H1 (cell line): ENCODE data around the gene ADCK2. TPM values are rescaled to one million over a fixed set of nuclear protein-coding genes. Genes with fewer than 3 reads are reported as not detected.

Experiments used
- CTCF ChIA-PET: fragments of 300-600 bp; sonication (Branson Sonifier 250); formaldehyde crosslinking; loops from one replicate; lab custom pipeline; 2021; ENCODE audit not compliant: partially characterized antibody; lab: Charles Lee
- POLR2A ChIA-PET: fragments of 300-600 bp; sonication (Branson Sonifier 250); formaldehyde crosslinking; loops from one replicate; lab custom pipeline; 2021; ENCODE audit warnings: inconsistent platforms; ENCODE audit not compliant: partially characterized antibody; lab: Charles Lee
- DNase-seq, 2 experiments: peaks; one replicate each; pipeline versions ENCODE4 v3.0.0 to v3.0.0-alpha.2; 2010 to 2022; ENCODE audit warnings: low spot score in 2 of 2, low read depth in 1 of 2, mixed read lengths in 1 of 2
- FAIRE-seq: peaks from 2 replicates; lab custom pipeline; 2011; peaks lifted over from hg19 to GRCh38; lab: Jason Lieb, UNC
- H2AFZ ChIP-seq: 2 replicates; pipeline ENCODE4 v1.8.1; 2012; ENCODE audit warnings: low read length, inconsistent platforms
- H2AK5ac ChIP-seq: 2 replicates; pipeline ENCODE4 v1.6.1; 2013; ENCODE audit warnings: low read depth, low read length
- H2BK120ac ChIP-seq: replicated peaks from 2 replicates; pipeline ENCODE3; 2013; ENCODE audit warnings: low read depth, low read length, inconsistent platforms
- H2BK12ac ChIP-seq: 2 replicates; pipeline ENCODE4 v1.6.1; 2013; ENCODE audit warnings: low read depth, low read length
- H2BK15ac ChIP-seq: 2 replicates; pipeline ENCODE4 v1.6.1; 2013; ENCODE audit warnings: low read length
- H2BK20ac ChIP-seq: 2 replicates; pipeline ENCODE4 v1.6.1; 2013; ENCODE audit warnings: low read length
- H2BK5ac ChIP-seq: 2 replicates; pipeline ENCODE4 v1.6.1; 2013; ENCODE audit warnings: low read depth, low read length
- H3K14ac ChIP-seq: 2 replicates; pipeline ENCODE4 v1.6.1; 2013; ENCODE audit warnings: inconsistent platforms; ENCODE audit not compliant: insufficient read length
- H3K18ac ChIP-seq: 2 replicates; pipeline ENCODE4 v1.6.1; 2013; ENCODE audit warnings: low read length; ENCODE audit errors: extremely low read depth
- H3K23ac ChIP-seq: 2 replicates; pipeline ENCODE4 v1.6.1; 2013; ENCODE audit warnings: inconsistent platforms; ENCODE audit not compliant: insufficient read length
- H3K23me2 ChIP-seq: 2 replicates; pipeline ENCODE4 v1.6.1; 2013; ENCODE audit warnings: low read depth, low read length
- H3K27ac ChIP-seq: 2 replicates; pipeline ENCODE4 v1.6.1; 2011; ENCODE audit warnings: low read depth, low read length, inconsistent platforms
- H3K27me3 ChIP-seq, 4 experiments: replicated peaks in 1 of 4; 1 replicate in 1 of 4; 2 replicates in 3 of 4; pipeline versions ENCODE4 v1.6.1 to v1.8.1; 2011 to 2013; ENCODE audit warnings: low read length in 3 of 4, mild to moderate bottlenecking in 3 of 4, inconsistent platforms in 2 of 4, mixed read lengths in 2 of 4, moderate library complexity in 1 of 4; ENCODE audit not compliant: control insufficient read depth in 3 of 4, insufficient read depth in 3 of 4; ENCODE audit errors: extremely low read depth in 1 of 4
- H3K36me3 ChIP-seq, 4 experiments: 2 replicates each; pipeline versions ENCODE4 v1.6.1 to v1.8.1; 2011 to 2013; ENCODE audit warnings: mild to moderate bottlenecking in 4 of 4, low read length in 3 of 4, moderate library complexity in 2 of 4, control low read depth in 1 of 4, inconsistent platforms in 1 of 4; ENCODE audit not compliant: insufficient read depth in 4 of 4, control insufficient read depth in 2 of 4
- H3K4ac ChIP-seq: replicated peaks from 2 replicates; pipeline ENCODE3; 2013; ENCODE audit warnings: low read length, low read depth, mixed read lengths, inconsistent platforms; ENCODE audit not compliant: insufficient read length
- H3K4me1 ChIP-seq, 4 experiments: replicated peaks in 1 of 4; 1 replicate in 1 of 4; 2 replicates in 3 of 4; pipeline versions ENCODE4 v1.6.1 to v1.8.1; 2011 to 2013; ENCODE audit warnings: low read length in 3 of 4, inconsistent platforms in 2 of 4, mixed read lengths in 1 of 4; ENCODE audit not compliant: insufficient read depth in 4 of 4, control insufficient read depth in 3 of 4
- H3K4me2 ChIP-seq, 2 experiments: 2 replicates each; pipeline versions ENCODE4 v1.6.1 to v1.8.1; 2011 to 2013; ENCODE audit warnings: low read depth in 2 of 2, low read length in 2 of 2, control low read depth in 1 of 2, inconsistent platforms in 1 of 2, mild to moderate bottlenecking in 1 of 2; ENCODE audit not compliant: insufficient read depth in 1 of 2
- H3K4me3 ChIP-seq, 4 experiments: fragments of 200-600, 300-600 bp in 1 of 4; sonication (generic), shearing (Covaris generic), sonication (Bioruptor Twin) in 1 of 4; 2 replicates each; pipeline versions ENCODE4 v1.5.1 to v1.8.1; 2011 to 2016; ENCODE audit warnings: low read length in 4 of 4, low read depth in 3 of 4, control low read depth in 2 of 4, inconsistent platforms in 2 of 4, mild to moderate bottlenecking in 2 of 4, mixed read lengths in 1 of 4, moderate library complexity in 1 of 4; ENCODE audit not compliant: insufficient read depth in 2 of 4; ENCODE audit errors: extremely low read depth in 1 of 4
- H3K56ac ChIP-seq: replicated peaks from 2 replicates; pipeline ENCODE3; 2013; ENCODE audit warnings: low read depth, mild to moderate bottlenecking, mixed read lengths, low read length, inconsistent platforms; ENCODE audit not compliant: insufficient read length
- H3K79me1 ChIP-seq: 2 replicates; pipeline ENCODE4 v1.6.1; 2013; ENCODE audit warnings: low read depth, low read length, control low read depth
- H3K79me2 ChIP-seq, 2 experiments: 2 replicates each; pipeline versions ENCODE4 v1.6.1 to v1.8.1; 2012 to 2013; ENCODE audit warnings: low read length in 2 of 2, mild to moderate bottlenecking in 2 of 2, inconsistent platforms in 1 of 2; ENCODE audit not compliant: insufficient read depth in 2 of 2, control insufficient read depth in 1 of 2
- H3K9ac ChIP-seq, 4 experiments: replicated peaks in 1 of 4; 1 replicate in 1 of 4; 2 replicates in 3 of 4; pipeline versions ENCODE4 v1.6.1 to v1.8.1; 2011 to 2013; ENCODE audit warnings: low read depth in 3 of 4, low read length in 3 of 4, control low read depth in 2 of 4, mild to moderate bottlenecking in 2 of 4, moderate library complexity in 2 of 4, inconsistent platforms in 1 of 4; ENCODE audit errors: extremely low read depth in 1 of 4
- H3K9me3 ChIP-seq, 2 experiments: 2 replicates each; pipeline versions ENCODE4 v1.6.1 to v1.8.1; 2012 to 2013; ENCODE audit warnings: mild to moderate bottlenecking in 2 of 2, moderate library complexity in 2 of 2, control low read depth in 1 of 2, inconsistent platforms in 1 of 2, low read depth in 1 of 2, low read length in 1 of 2, mixed read lengths in 1 of 2; ENCODE audit not compliant: insufficient read depth in 2 of 2
- H4K20me1 ChIP-seq, 2 experiments: replicated peaks in 1 of 2; 2 replicates each; pipeline versions ENCODE3 to v1.8.1; 2011 to 2013; ENCODE audit warnings: inconsistent platforms in 2 of 2, low read length in 2 of 2, mild to moderate bottlenecking in 1 of 2; ENCODE audit not compliant: insufficient read depth in 2 of 2, control insufficient read depth in 1 of 2
- H4K5ac ChIP-seq: 2 replicates; pipeline ENCODE4 v1.6.1; 2013; ENCODE audit warnings: low read length, low read depth, mixed read lengths, inconsistent platforms; ENCODE audit not compliant: insufficient read length
- H4K8ac ChIP-seq: 2 replicates; pipeline ENCODE4 v1.8.0; 2013; ENCODE audit warnings: mild to moderate bottlenecking, moderate library complexity, low read length, inconsistent platforms; ENCODE audit not compliant: insufficient read depth; ENCODE audit errors: extremely low read depth
- H4K91ac ChIP-seq: replicated peaks from 2 replicates; pipeline ENCODE3; 2013; ENCODE audit warnings: low read length, mixed read lengths, inconsistent platforms; ENCODE audit not compliant: insufficient read length
- CBX8 ChIP-seq: fragments of 300-800, 300-1000 bp; sonication (generic); IDR thresholded peaks from 2 replicates; pipeline ENCODE4 v1.7.1; 2016; ENCODE audit warnings: low read depth, low read length, borderline replicate concordance
- NRF1 ChIP-seq: IDR thresholded peaks from 2 replicates; pipeline ENCODE4 v1.6.1; 2011; ENCODE audit warnings: mild to moderate bottlenecking, low read depth, low read length, improper control_type of control experiment
- POU5F1 ChIP-seq: IDR thresholded peaks from 2 replicates; pipeline ENCODE4 v1.6.1; 2011; ENCODE audit warnings: low read depth, mild to moderate bottlenecking, low read length, moderate library complexity
- SIN3A ChIP-seq, 2 experiments: IDR thresholded peaks in 1 of 2; conservative IDR thresholded peaks in 1 of 2; 2 replicates each; pipeline ENCODE4 v1.6.1; 2011 to 2012; ENCODE audit warnings: low read length in 2 of 2, improper control_type of control experiment in 1 of 2, low read depth in 1 of 2, mild to moderate bottlenecking in 1 of 2
- SRF ChIP-seq: IDR thresholded peaks from 2 replicates; pipeline ENCODE4 v1.6.1; 2011; ENCODE audit warnings: mild to moderate bottlenecking, low read depth, low read length, moderate library complexity
- TAF7 ChIP-seq: optimal IDR thresholded peaks from 2 replicates; pipeline ENCODE3; 2011; ENCODE audit warnings: low read depth, mild to moderate bottlenecking, inconsistent platforms, low read length, moderate library complexity, borderline replicate concordance
- TBP ChIP-seq: IDR thresholded peaks from 2 replicates; pipeline ENCODE4 v1.6.1; 2011; ENCODE audit warnings: low read depth, low read length, improper control_type of control experiment
- WGBS, 2 experiments: shearing (Covaris generic) in 1 of 2; methylation state at CpG; one replicate each; pipeline versions ENCODE4 v1.1.6 to v1.1.7; 2013 to 2015; ENCODE audit warnings: low lambda C conversion rate in 2 of 2, mixed read lengths in 2 of 2, inconsistent platforms in 1 of 2, low coverage in 1 of 2, missing lambda C conversion rate in 1 of 2; ENCODE audit not compliant: insufficient replicate concordance in 2 of 2, insufficient coverage in 1 of 2, insufficient read length in 1 of 2; ENCODE audit errors: extremely low coverage in 1 of 2, missing lambda C conversion rate in 1 of 2; 5-methylcytosine and 5-hydroxymethylcytosine counted together
- polyA plus RNA-seq, 7 experiments: library from polyadenylated mRNA; depleted of rRNA in 3 of 7; stranded (reverse) in 5 of 7; unstranded in 2 of 7; fragments of >200 nt in 5 of 7; fragments of 200-250 nt in 2 of 7; gene quantifications; 1 replicate in 5 of 7; 2 replicates in 1 of 7; 4 replicates in 1 of 7; pipeline versions ENCODE4 v1.2.1 to v1.2.3, GENCODE V29; 2011 to 2013; ENCODE audit warnings: missing spikeins in 2 of 7, mixed read lengths in 2 of 7
- total RNA-seq: library from RNA; stranded (reverse); fragmentation: NEBNext Ultra II Directional; extraction: Animal tissue kit (Norgen Biotek cat#: 25700); gene quantifications from 2 replicates; pipeline ENCODE4 v1.2.1, GENCODE V29; 2021
- TF ChIP-seq, protein P1 (sequence below): IDR thresholded peaks from 2 replicates; pipeline ENCODE4 v1.6.1; 2012; ENCODE audit warnings: inconsistent platforms
- TF ChIP-seq, protein P2 (sequence below): IDR thresholded peaks from 2 replicates; pipeline ENCODE4 v1.6.1; 2011; ENCODE audit warnings: low read length, improper control_type of control experiment
- TF ChIP-seq, protein P3 (sequence below), 3 experiments: IDR thresholded peaks; 1 replicate in 2 of 3; 2 replicates in 1 of 3; pipeline versions ENCODE4 v1.5.1 to v1.6.1; 2011; ENCODE audit warnings: low read length in 3 of 3, mild to moderate bottlenecking in 3 of 3, inconsistent platforms in 2 of 3, low read depth in 1 of 3, moderate library complexity in 1 of 3; ENCODE audit not compliant: insufficient read depth in 1 of 3; ENCODE audit errors: control extremely low read depth in 1 of 3

Gene ADCK2
- total and polyA plus RNA-seq, 2 of the 8 experiments (the other 6 are each of a cell fraction or from before 2014, with no cell fraction given): 6.9 to 11.7 TPM

DNA sequence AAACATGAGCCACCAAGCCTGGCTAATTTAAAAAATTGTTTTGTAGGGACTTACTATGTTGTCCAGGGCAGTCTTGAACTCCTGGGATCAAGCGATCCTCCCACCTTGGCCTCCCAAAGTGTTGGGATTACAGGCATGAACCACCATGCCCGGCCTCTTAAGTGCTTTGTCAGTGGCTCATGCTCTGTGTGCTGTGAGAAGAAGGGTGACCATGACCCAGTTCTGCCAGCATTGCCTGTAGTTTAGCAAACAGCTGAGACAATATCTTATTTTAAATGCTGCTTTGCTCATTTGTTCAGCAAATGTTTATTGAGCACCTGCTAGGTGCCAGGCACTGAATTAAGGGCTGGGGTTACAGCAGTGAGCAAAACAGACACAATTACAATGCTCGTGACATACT, 9.0 kb downstream of the ADCK2 start:
- H2BK120ac ChIP-seq: no peak overlapping the region
- no peaks in the 10 kb centered on the region for H3K79me2 ChIP-seq
- no peak overlapping the region for H2BK20ac ChIP-seq
- DNase-seq (no peak), FAIRE-seq (no peak)
- no peaks in the 10 kb centered on the region for H3K79me1 ChIP-seq
- CTCF ChIA-PET: no interaction called here
- no peak overlapping the region for H3K9ac ChIP-seq
- H3K4me2 ChIP-seq: no peak overlapping the region
- 85% methylated on average over 3 of the region's 3 CpGs; no CpG with 5 or more reads in 1 of the 2 experiments for WGBS, 2 experiments
- H2BK5ac ChIP-seq: no peak overlapping the region
- no peak overlapping the region for H4K8ac ChIP-seq
- POLR2A ChIA-PET: no interaction called here
- H2BK12ac ChIP-seq: no peak overlapping the region
- no peak overlapping the region for H4K91ac ChIP-seq
- H3K4ac ChIP-seq: no peak overlapping the region
- no peak overlapping the region for H3K27ac ChIP-seq
- H3K27me3 ChIP-seq: no peaks in the 10 kb centered on the region
- H3K23me2 ChIP-seq: no peaks in the 10 kb centered on the region
- H3K4me1 ChIP-seq: 0 out of 7 replicates have a peak, but pooled peaks cover 0 to 2% (median 0%) of the 10 kb centered on the region in 4 experiments
- no peaks in the 10 kb centered on the region; a peak in 1 of 8 replicates for H3K36me3 ChIP-seq
- no peak overlapping the region for H2AFZ ChIP-seq
- H2AK5ac ChIP-seq: no peak overlapping the region
- H3K56ac ChIP-seq: no peak overlapping the region
- H3K4me3 ChIP-seq: no peak overlapping the region
- no peak overlapping the region for H3K18ac ChIP-seq
- H2BK15ac ChIP-seq: no peak overlapping the region
- no peak overlapping the region for H3K23ac ChIP-seq
- H4K5ac ChIP-seq: no peak overlapping the region
- H3K14ac ChIP-seq: no peak overlapping the region
- H3K9me3 ChIP-seq: no peaks in the 10 kb centered on the region
- no peaks in the 10 kb centered on the region for H4K20me1 ChIP-seq
- no peak for TF ChIP-seq CBX8
- TF ChIP-seq, protein P1, sequence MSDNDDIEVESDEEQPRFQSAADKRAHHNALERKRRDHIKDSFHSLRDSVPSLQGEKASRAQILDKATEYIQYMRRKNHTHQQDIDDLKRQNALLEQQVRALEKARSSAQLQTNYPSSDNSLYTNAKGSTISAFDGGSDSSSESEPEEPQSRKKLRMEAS: no peak
- no peak for TF ChIP-seq SIN3A (conservative IDR thresholded peaks at IDR 0.05 in 1 of 2, IDR thresholded peaks at IDR 0.05 in 1 of 2; ENCODE audit: low read depth in 1 of 2, low read length in 2 of 2)
- TF ChIP-seq, protein P2, sequence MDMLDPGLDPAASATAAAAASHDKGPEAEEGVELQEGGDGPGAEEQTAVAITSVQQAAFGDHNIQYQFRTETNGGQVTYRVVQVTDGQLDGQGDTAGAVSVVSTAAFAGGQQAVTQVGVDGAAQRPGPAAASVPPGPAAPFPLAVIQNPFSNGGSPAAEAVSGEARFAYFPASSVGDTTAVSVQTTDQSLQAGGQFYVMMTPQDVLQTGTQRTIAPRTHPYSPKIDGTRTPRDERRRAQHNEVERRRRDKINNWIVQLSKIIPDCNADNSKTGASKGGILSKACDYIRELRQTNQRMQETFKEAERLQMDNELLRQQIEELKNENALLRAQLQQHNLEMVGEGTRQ: no peak
- TF ChIP-seq TBP: no peak
- TF ChIP-seq TAF7: no peak
- TF ChIP-seq, protein P3, sequence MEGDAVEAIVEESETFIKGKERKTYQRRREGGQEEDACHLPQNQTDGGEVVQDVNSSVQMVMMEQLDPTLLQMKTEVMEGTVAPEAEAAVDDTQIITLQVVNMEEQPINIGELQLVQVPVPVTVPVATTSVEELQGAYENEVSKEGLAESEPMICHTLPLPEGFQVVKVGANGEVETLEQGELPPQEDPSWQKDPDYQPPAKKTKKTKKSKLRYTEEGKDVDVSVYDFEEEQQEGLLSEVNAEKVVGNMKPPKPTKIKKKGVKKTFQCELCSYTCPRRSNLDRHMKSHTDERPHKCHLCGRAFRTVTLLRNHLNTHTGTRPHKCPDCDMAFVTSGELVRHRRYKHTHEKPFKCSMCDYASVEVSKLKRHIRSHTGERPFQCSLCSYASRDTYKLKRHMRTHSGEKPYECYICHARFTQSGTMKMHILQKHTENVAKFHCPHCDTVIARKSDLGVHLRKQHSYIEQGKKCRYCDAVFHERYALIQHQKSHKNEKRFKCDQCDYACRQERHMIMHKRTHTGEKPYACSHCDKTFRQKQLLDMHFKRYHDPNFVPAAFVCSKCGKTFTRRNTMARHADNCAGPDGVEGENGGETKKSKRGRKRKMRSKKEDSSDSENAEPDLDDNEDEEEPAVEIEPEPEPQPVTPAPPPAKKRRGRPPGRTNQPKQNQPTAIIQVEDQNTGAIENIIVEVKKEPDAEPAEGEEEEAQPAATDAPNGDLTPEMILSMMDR (IDR thresholded peaks at IDR 0.05; ENCODE audit: control extremely low read depth in 1 of 3, insufficient read depth in 1 of 3, low read depth in 1 of 3, low read length in 3 of 3): no peak
- TF ChIP-seq SRF: no peak
- no peak for TF ChIP-seq NRF1
- TF ChIP-seq POU5F1: no peak
